HCT116 (cell line): ENCODE measurements around the gene STARD8.

Source experiments
- EZH2 ChIP-seq: fragments of 200-600 bp; sonication (generic); IDR thresholded peaks from 2 replicates; pipeline ENCODE4 v1.6.1; 2017; ENCODE audit warnings: antibody characterized with exemption, mixed run types
- JUND ChIP-seq: IDR thresholded peaks from 2 replicates; pipeline ENCODE4 v1.6.1; 2012
- POLR2A ChIP-seq: IDR thresholded peaks from 2 replicates; pipeline ENCODE4 v1.7.0; 2011; ENCODE audit warnings: borderline replicate concordance; ENCODE audit not compliant: insufficient read depth, insufficient read length; ENCODE audit errors: extremely low read depth
- POLR2AphosphoS5 ChIP-seq: IDR thresholded peaks from 2 replicates; pipeline ENCODE4 v1.6.1; 2011; ENCODE audit warnings: mild to moderate bottlenecking, low read depth, low read length, moderate library complexity
- RAD21 ChIP-seq: IDR thresholded peaks from 2 replicates; pipeline ENCODE4 v1.6.1; 2012; ENCODE audit warnings: low read depth, mild to moderate bottlenecking
- TF ChIP-seq, protein P1 (sequence below), 3 experiments: fragments of 200-600 bp in 1 of 3; sonication (generic) in 1 of 3; IDR thresholded peaks in 2 of 3; conservative IDR thresholded peaks in 1 of 3; 2 replicates each; pipeline ENCODE4 v1.5.1; 2012 to 2017; ENCODE audit warnings: low read depth in 2 of 3, low read length in 2 of 3, antibody characterized with exemption in 1 of 3, borderline replicate concordance in 1 of 3, control low read depth in 1 of 3, mild to moderate bottlenecking in 1 of 3, mixed read lengths in 1 of 3, mixed run types in 1 of 3, moderate library complexity in 1 of 3; ENCODE audit not compliant: insufficient read depth in 1 of 3
- TF ChIP-seq, protein P2 (sequence below): IDR thresholded peaks from 2 replicates; pipeline ENCODE4 v1.6.1; 2012; ENCODE audit warnings: low read depth

DNA sequence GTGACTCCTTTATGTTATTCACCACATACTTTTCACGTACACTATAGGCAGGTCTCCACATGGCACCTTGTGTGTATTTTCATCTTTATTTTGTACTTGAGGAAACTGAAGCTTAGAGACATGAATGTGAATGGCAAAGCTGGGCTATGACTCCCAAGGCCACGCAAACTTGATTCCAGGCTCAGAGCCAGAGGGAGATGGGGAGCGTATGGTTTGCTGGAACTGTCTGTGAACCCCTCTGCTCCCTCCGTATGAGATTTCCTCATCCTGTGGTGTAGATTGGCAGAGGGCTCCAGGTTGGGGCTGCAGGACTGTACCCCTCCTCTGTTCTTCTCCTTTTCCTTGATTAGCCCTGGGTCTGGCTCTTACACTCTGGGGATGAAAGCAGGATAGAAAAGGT lies 16.1 kb upstream of the STARD8 start:
- TF ChIP-seq RAD21, result no peak
- TF ChIP-seq EZH2, result no peak
- TF ChIP-seq, protein P1, sequence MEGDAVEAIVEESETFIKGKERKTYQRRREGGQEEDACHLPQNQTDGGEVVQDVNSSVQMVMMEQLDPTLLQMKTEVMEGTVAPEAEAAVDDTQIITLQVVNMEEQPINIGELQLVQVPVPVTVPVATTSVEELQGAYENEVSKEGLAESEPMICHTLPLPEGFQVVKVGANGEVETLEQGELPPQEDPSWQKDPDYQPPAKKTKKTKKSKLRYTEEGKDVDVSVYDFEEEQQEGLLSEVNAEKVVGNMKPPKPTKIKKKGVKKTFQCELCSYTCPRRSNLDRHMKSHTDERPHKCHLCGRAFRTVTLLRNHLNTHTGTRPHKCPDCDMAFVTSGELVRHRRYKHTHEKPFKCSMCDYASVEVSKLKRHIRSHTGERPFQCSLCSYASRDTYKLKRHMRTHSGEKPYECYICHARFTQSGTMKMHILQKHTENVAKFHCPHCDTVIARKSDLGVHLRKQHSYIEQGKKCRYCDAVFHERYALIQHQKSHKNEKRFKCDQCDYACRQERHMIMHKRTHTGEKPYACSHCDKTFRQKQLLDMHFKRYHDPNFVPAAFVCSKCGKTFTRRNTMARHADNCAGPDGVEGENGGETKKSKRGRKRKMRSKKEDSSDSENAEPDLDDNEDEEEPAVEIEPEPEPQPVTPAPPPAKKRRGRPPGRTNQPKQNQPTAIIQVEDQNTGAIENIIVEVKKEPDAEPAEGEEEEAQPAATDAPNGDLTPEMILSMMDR (IDR thresholded peaks at IDR 0.05 in 2 of 3, conservative IDR thresholded peaks at IDR 0.05 in 1 of 3; ENCODE audit: borderline replicate concordance in 1 of 3, insufficient read depth in 1 of 3, low read depth in 2 of 3, low read length in 2 of 3), result no peak
- TF ChIP-seq, protein P2, sequence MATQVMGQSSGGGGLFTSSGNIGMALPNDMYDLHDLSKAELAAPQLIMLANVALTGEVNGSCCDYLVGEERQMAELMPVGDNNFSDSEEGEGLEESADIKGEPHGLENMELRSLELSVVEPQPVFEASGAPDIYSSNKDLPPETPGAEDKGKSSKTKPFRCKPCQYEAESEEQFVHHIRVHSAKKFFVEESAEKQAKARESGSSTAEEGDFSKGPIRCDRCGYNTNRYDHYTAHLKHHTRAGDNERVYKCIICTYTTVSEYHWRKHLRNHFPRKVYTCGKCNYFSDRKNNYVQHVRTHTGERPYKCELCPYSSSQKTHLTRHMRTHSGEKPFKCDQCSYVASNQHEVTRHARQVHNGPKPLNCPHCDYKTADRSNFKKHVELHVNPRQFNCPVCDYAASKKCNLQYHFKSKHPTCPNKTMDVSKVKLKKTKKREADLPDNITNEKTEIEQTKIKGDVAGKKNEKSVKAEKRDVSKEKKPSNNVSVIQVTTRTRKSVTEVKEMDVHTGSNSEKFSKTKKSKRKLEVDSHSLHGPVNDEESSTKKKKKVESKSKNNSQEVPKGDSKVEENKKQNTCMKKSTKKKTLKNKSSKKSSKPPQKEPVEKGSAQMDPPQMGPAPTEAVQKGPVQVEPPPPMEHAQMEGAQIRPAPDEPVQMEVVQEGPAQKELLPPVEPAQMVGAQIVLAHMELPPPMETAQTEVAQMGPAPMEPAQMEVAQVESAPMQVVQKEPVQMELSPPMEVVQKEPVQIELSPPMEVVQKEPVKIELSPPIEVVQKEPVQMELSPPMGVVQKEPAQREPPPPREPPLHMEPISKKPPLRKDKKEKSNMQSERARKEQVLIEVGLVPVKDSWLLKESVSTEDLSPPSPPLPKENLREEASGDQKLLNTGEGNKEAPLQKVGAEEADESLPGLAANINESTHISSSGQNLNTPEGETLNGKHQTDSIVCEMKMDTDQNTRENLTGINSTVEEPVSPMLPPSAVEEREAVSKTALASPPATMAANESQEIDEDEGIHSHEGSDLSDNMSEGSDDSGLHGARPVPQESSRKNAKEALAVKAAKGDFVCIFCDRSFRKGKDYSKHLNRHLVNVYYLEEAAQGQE, result no peak
- TF ChIP-seq POLR2AphosphoS5, result no peak
- TF ChIP-seq POLR2A, result no peak
- no peak for TF ChIP-seq JUND
